ENCODE data around the gene TTK.
"Not testable (repeated sequence)": the region's sequence is repeated elsewhere in the genome, so short reads cannot be mapped to it uniquely, and the experiment has no call there.

DNA sequence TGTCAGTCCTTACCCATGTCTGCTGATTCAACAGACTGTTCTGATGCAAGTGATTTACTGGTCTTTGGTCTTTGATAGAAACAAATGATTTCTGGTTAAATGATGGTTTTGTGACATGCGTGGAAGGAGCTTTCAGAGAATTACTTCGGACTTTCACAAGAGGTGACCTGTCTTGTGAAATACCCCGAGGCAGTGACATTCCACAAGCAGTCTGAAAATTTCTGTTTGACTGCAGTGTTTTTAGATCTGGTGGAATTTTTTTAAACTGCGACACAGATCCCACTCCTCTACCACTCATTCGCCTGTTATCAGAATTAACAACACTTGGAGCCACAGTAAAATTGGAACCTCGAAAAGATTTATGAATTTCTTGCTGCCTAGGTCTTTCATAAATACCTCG is 63.7 kb downstream of the TTK start:
- TF ChIP-seq, protein P1, sequence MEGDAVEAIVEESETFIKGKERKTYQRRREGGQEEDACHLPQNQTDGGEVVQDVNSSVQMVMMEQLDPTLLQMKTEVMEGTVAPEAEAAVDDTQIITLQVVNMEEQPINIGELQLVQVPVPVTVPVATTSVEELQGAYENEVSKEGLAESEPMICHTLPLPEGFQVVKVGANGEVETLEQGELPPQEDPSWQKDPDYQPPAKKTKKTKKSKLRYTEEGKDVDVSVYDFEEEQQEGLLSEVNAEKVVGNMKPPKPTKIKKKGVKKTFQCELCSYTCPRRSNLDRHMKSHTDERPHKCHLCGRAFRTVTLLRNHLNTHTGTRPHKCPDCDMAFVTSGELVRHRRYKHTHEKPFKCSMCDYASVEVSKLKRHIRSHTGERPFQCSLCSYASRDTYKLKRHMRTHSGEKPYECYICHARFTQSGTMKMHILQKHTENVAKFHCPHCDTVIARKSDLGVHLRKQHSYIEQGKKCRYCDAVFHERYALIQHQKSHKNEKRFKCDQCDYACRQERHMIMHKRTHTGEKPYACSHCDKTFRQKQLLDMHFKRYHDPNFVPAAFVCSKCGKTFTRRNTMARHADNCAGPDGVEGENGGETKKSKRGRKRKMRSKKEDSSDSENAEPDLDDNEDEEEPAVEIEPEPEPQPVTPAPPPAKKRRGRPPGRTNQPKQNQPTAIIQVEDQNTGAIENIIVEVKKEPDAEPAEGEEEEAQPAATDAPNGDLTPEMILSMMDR (conservative IDR thresholded peaks at IDR 0.05 in 1 of 2, IDR thresholded peaks at IDR 0.05 in 1 of 2; ENCODE audit: extremely low read depth in 1 of 2, insufficient read depth in 1 of 2, low read depth in 1 of 2, low read length in 2 of 2), result not testable (repeated sequence)
- not testable (repeated sequence) for TF ChIP-seq EZH2 (IDR thresholded peaks at IDR 0.05; ENCODE audit: borderline replicate concordance, low read length)

Measured in mammary epithelial cell (primary cell).